Aorta (tissue), 5 donors: ENCODE data around the gene MBNL1. TPM values are rescaled to one million over a fixed set of nuclear protein-coding genes. Genes with fewer than 3 reads are reported as not detected.

Source experiments
- ATAC-seq: fragments of 200-7000 bp; cut with Tn5 transposase; one replicate; pipeline ENCODE4 v1.9.1; 2022; ENCODE audit warnings: moderate library complexity; ENCODE audit not compliant: low FRiP score
- DNase-seq, 2 donors: peaks; one replicate each; pipeline ENCODE4 v3.0.0-alpha.2; 2020
- H3K27ac ChIP-seq, 2 donors: one replicate each; pipeline ENCODE4 v1.5.1; 2013; ENCODE audit warnings: low read length in 2 of 2, mild to moderate bottlenecking in 2 of 2, moderate library complexity in 2 of 2, control low read depth in 1 of 2, inconsistent platforms in 1 of 2, low read depth in 1 of 2
- H3K27me3 ChIP-seq, 2 donors: one replicate each; pipeline ENCODE4 v1.6.1; 2013; ENCODE audit warnings: control low read depth in 1 of 2, low read length in 1 of 2, mild to moderate bottlenecking in 1 of 2, moderate library complexity in 1 of 2; ENCODE audit not compliant: insufficient read depth in 2 of 2, control insufficient read depth in 1 of 2
- H3K36me3 ChIP-seq, 2 donors: one replicate each; pipeline ENCODE4 v1.6.1; 2013; ENCODE audit warnings: control low read depth in 1 of 2, low read length in 1 of 2, mild to moderate bottlenecking in 1 of 2; ENCODE audit not compliant: insufficient read depth in 2 of 2, control insufficient read depth in 1 of 2
- H3K4me1 ChIP-seq, 2 donors: one replicate each; pipeline ENCODE4 v1.6.1; 2013; ENCODE audit warnings: low read length in 2 of 2, control low read depth in 1 of 2, mild to moderate bottlenecking in 1 of 2, moderate library complexity in 1 of 2; ENCODE audit not compliant: insufficient read depth in 2 of 2, control insufficient read depth in 1 of 2
- H3K4me3 ChIP-seq, 2 donors: one replicate each; pipeline ENCODE4 v1.5.1; 2013; ENCODE audit warnings: low read length in 2 of 2, control low read depth in 1 of 2, mild to moderate bottlenecking in 1 of 2
- H3K9me3 ChIP-seq: one replicate; pipeline ENCODE4 v1.6.1; 2013; ENCODE audit warnings: mild to moderate bottlenecking, low read length; ENCODE audit not compliant: control insufficient read depth
- WGBS, 2 donors: extraction: QIAGEN DNeasy Blood & Tissue Kit; methylation state at CpG; one replicate each; pipeline ENCODE4 v1.1.7; 2013; 5-methylcytosine and 5-hydroxymethylcytosine counted together
- intact Hi-C, 2 donors: fragments of 100-400 bp; cut with DNase I; formaldehyde crosslinking; loops; one replicate each; pipeline versions ENCODE4 v1.14.2 to v1.15.0; 2022
- polyA plus RNA-seq, 2 donors: library from polyadenylated mRNA; stranded (reverse); fragments of 200-250 nt; gene quantifications; one replicate each; pipeline ENCODE4 v1.2.3, GENCODE V29; 2013
- total RNA-seq, 2 donors: library from RNA; stranded (reverse); fragmentation: NEBNext Ultra II Directional; extraction: Animal tissue kit (Norgen Biotek cat#: 25700); gene quantifications; one replicate each; pipeline ENCODE4 v1.2.1, GENCODE V29; 2021
- donor health status: healthy with polysubstance abuse.
- donor health status: Bipolar disorder and iron deficiency.
- donor health status: DM: no; HTN: no; CAD: no.
- donor health status: DM: no; HTN: no; CAD: no.
- donor health status: DM: yes; HTN: yes; CAD: no.

MBNL1 gene
- total and polyA plus RNA-seq, 4 donors: 141 to 689 (median 334) TPM

DNA sequence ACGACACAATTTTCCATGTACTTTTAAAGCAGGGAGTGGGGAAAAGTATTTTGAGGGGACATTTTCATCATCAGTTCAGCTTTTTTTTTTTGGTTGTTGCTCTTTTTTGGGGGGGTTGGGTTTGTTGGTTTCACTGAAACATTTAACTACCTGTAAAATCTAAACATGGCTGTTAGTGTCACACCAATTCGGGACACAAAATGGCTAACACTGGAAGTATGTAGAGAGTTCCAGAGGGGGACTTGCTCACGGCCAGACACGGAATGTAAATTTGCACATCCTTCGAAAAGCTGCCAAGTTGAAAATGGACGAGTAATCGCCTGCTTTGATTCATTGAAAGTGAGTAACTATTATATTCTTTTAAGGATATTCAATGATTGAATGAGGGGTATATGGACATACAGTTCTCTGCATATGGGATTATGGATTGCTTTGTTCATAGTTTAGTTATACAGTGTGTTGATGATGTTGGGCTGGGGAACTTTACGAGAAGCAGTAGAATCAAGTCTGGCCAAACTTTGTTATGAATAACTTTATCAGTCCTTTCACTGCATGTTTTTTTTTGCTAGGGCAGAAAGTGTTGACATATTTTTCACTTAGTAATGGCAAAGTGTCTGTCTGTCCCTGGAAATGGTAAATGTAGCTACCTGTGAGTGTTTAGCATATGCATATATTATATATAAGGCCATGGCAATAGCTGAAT is 31.5 kb downstream of the MBNL1 start:
- ATAC-seq (no peak), DNase-seq (no peak)
- H3K27me3 ChIP-seq: no peaks in the 10 kb centered on the region
- H3K27ac ChIP-seq: peak overlapping the region; percentile 48 to 82
- intact Hi-C loops: no loop called here
- WGBS, 2 donors: 26 to 32% methylated on average over 8 of the region's 8 CpGs
- H3K36me3 ChIP-seq: peaks cover 0 to 3% of the 10 kb centered on the region in 2 donors
- H3K9me3 ChIP-seq: no peaks in the 10 kb centered on the region
- peak overlapping the region; percentile 58 to 64 for H3K4me3 ChIP-seq
- peaks cover 8 to 26% of the 10 kb centered on the region in 2 donors for H3K4me1 ChIP-seq

DNA sequence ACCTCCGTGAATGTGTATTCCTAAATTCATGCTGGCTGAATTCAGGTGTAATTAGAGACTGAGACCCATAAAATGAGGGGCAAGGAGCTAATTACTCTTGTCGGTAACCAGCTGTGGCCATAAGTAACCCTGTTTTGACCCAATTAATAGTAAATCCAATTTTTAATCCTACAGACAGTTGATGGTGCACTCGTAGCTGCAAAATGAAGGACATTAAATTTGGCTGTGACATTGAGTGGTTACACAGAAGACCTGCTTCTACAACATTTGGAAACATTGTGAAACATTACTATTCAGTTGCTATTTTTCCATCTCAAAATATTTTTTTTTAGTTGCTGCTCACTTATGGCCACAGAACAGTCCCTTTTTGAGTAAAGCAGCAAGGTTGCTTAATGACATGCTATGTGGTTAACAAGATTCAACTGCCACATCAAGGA is 33.0 kb downstream of the MBNL1 start:
- 7 to 13% methylated on average over 3 of the region's 3 CpGs for WGBS, 2 donors
- Histone ChIP-seq H3K27ac (peak overlapping the region; percentile 76 to 83), H3K27me3 (no peaks in the 10 kb centered on the region), H3K9me3 (no peaks in the 10 kb centered on the region), H3K4me3 (peak overlapping the region in 1 of 2 donors; percentile 66), H3K36me3 (peaks cover 0 to 3% of the 10 kb centered on the region in 2 donors), H3K4me1 (peaks cover 3 to 24% of the 10 kb centered on the region in 2 donors)
- DNase-seq (no peak), ATAC-seq (peak; percentile 26)
- intact Hi-C loops: no loop called here

- ATAC-seq: peak; percentile 75
- Histone ChIP-seq H3K27me3 (no peaks in the 10 kb centered on the region), H3K36me3 (peaks cover 0 to 3% of the 10 kb centered on the region in 2 donors), H3K27ac (peak overlapping the region; percentile 51 to 97), H3K4me1 (peaks cover 3 to 24% of the 10 kb centered on the region in 2 donors), H3K9me3 (no peaks in the 10 kb centered on the region), H3K4me3 (peak overlapping the region in 1 of 2 donors; percentile 48)
- intact Hi-C loops: no loop called here
- 1 to 2% methylated on average over 4 of the region's 4 CpGs for WGBS, 2 donors
- peak; percentile 66 to 81 for DNase-seq
These were observed 33.8 kb downstream of the MBNL1 start for GRCh38 chr3:152302521-152303021.

DNA sequence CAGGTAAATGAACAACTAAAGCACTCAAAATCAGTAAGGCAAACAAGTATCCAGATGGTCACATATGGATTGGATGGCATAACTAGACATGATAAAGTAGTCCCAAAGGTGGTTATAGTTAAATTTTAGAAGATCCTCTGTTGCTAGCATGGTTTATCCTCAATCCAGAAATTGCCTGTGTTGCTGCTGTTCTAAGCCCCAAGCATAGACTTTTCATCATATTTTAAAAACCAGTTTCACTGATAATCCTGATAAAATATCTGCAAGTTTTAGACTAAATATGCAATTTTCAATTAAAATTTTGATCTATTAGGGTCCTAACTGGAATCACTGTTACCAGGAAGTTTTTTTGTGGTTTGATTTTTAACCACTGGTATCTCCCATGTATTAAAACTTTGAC is 35.4 kb downstream of the MBNL1 start:
- DNase-seq: no peak
- Histone ChIP-seq H3K27me3 (no peaks in the 10 kb centered on the region), H3K36me3 (peaks cover 0 to 6% of the 10 kb centered on the region in 2 donors), H3K4me3 (no peak overlapping the region), H3K4me1 (peaks cover 9 to 25% of the 10 kb centered on the region in 2 donors), H3K27ac (no peak overlapping the region), H3K9me3 (no peaks in the 10 kb centered on the region)
- ATAC-seq: no peak
- intact Hi-C loops: no loop called here

DNA sequence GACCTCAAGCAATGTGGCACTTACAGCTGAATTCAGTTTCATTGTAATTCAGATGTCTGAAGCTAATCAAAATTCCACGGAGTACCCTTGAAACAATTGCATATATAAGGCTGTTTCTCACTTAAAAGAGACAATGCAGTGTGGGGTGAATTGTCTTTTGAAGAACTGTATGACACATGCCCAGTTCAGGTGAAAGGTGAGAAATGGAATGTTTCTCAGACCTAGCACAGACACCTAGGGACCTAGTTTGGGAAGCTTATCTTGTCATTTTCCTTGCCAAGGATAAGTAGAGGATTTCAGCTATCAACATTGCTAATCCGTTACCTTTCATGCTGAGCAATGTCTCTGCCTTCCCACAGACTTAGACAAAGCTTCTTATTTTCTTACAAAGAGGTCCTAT is 36.3 kb downstream of the MBNL1 start:
- DNase-seq (no peak), ATAC-seq (no peak)
- WGBS, 2 donors: 29 to 34% methylated on average over 2 of the region's 2 CpGs
- intact Hi-C loops: loop anchor here in 1 of 2 donors (5.0 kb wide), 1 partner anchor 33 kb away; no protein-coding TSS in a partner anchor
- Histone ChIP-seq H3K4me1 (peaks cover 9 to 23% of the 10 kb centered on the region in 2 donors), H3K4me3 (no peak overlapping the region), H3K36me3 (peaks cover 0 to 6% of the 10 kb centered on the region in 2 donors), H3K9me3 (no peaks in the 10 kb centered on the region), H3K27ac (peak overlapping the region; percentile 40 to 43), H3K27me3 (no peaks in the 10 kb centered on the region)

DNA sequence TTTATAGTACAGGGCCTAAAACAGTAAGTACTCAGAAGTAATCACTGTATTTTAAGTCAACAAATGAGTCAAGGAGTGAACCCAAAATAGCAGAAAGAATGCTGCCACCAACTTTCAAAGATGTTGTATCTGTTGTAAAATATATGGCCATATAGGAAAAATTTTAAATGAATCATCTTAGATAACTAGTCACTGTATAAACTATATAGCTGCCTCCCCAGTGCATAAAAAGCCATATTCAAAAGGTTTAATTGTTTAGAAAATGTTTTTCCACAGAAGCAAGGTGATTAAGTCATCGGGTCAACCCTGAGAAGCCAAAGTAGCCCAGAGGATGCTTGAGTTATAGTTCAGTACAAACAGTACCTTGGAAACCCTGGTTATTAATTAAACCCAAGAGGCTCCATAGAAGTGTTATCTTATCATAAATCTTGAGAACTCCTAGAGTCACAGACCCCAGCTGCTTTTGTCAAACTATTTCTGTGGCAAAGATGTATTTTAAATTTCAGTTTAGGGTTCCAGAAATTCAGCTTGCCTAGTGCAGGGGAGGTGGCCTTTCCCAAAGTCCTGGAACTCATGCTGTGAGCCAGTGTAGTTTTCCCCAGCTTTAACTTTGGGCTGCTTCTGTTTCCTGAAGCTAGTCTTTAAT is 39.2 kb downstream of the MBNL1 start:
- intact Hi-C loops: loop anchor here in 1 of 2 donors (5.0 kb wide), 1 partner anchor 36 kb away; no protein-coding TSS in a partner anchor
- H3K36me3 ChIP-seq: peaks cover 0 to 3% of the 10 kb centered on the region in 2 donors
- peak; percentile 59 for ATAC-seq
- no peak for DNase-seq
- peak overlapping the region; percentile 77 to 89 for H3K27ac ChIP-seq
- no peak overlapping the region for H3K4me3 ChIP-seq
- H3K27me3 ChIP-seq: no peaks in the 10 kb centered on the region
- 6 to 13% methylated on average over 1 of the region's 1 CpG for WGBS, 2 donors
- H3K4me1 ChIP-seq: peaks cover 9 to 19% of the 10 kb centered on the region in 2 donors
- H3K9me3 ChIP-seq: no peaks in the 10 kb centered on the region

GRCh38 chr3:152308475-152308844 is 39.7 kb downstream of the MBNL1 start:
- Histone ChIP-seq H3K4me3 (peak overlapping the region in 1 of 2 donors; percentile 40), H3K36me3 (peaks cover 0 to 3% of the 10 kb centered on the region in 2 donors), H3K9me3 (no peaks in the 10 kb centered on the region), H3K27ac (peak overlapping the region; percentile 77 to 89), H3K27me3 (no peaks in the 10 kb centered on the region), H3K4me1 (peaks cover 9 to 19% of the 10 kb centered on the region in 2 donors)
- peak; percentile 12 for ATAC-seq
- DNase-seq: no peak
- WGBS, 2 donors: 76 to 80% methylated on average over 1 of the region's 1 CpG
- intact Hi-C loops: loop anchor here in 1 of 2 donors (5.0 kb wide), 1 partner anchor 36 kb away; no protein-coding TSS in a partner anchor

GRCh38 chr3:152309031-152309430 is 40.3 kb downstream of the MBNL1 start:
- DNase-seq (no peak), ATAC-seq (no peak)
- no peaks in the 10 kb centered on the region for H3K9me3 ChIP-seq
- intact Hi-C loops: loop anchor here in 1 of 2 donors (5.0 kb wide), 1 partner anchor 37 kb away; no protein-coding TSS in a partner anchor
- H3K27ac ChIP-seq: peak overlapping the region; percentile 57 to 77
- peaks cover 0 to 3% of the 10 kb centered on the region in 2 donors for H3K36me3 ChIP-seq
- 46 to 61% methylated on average over 3 of the region's 3 CpGs for WGBS, 2 donors
- H3K4me3 ChIP-seq: peak overlapping the region in 1 of 2 donors; percentile 40
- H3K27me3 ChIP-seq: no peaks in the 10 kb centered on the region
- H3K4me1 ChIP-seq: peaks cover 9 to 19% of the 10 kb centered on the region in 2 donors
